Measurements from ENCODE around the gene CCDC88A.
"Not testable (repeated sequence)": the region's sequence is repeated elsewhere in the genome, so short reads cannot be mapped to it uniquely, and the experiment has no call there.

GRCh38 chr2:55279214-55279835, 140.3 kb downstream of the CCDC88A start:
- not testable (repeated sequence) for TF ChIP-seq CTCF (conservative IDR thresholded peaks at IDR 0.05; ENCODE audit: low read depth, low read length); EZH2phosphoT487 (IDR thresholded peaks at IDR 0.05; ENCODE audit: borderline replicate concordance, low read length)
